ENCODE measurements around the gene THEMIS.

- TF ChIP-seq POLR2A (IDR thresholded peaks at IDR 0.05): no peak
- TF ChIP-seq CTCF (IDR thresholded peaks at IDR 0.05): no peak
These were observed 138.6 kb downstream of the THEMIS start for GRCh38 chr6:127762284-127762683.

Measured in lower leg skin (tissue), 3 donors.